Camera-type eye (tissue), 1 donor: ENCODE measurements around the gene ZNF80. TPM values are rescaled to one million over a fixed set of nuclear protein-coding genes. Genes with fewer than 3 reads are reported as not detected.

Source experiments
- total RNA-seq: library from RNA; depleted of rRNA; stranded (reverse); fragments of >200 nt; gene quantifications from one replicate; pipeline ENCODE4 v1.2.3, GENCODE V29; 2014

The ZNF80 gene
- total RNA-seq = not detected

DNA sequence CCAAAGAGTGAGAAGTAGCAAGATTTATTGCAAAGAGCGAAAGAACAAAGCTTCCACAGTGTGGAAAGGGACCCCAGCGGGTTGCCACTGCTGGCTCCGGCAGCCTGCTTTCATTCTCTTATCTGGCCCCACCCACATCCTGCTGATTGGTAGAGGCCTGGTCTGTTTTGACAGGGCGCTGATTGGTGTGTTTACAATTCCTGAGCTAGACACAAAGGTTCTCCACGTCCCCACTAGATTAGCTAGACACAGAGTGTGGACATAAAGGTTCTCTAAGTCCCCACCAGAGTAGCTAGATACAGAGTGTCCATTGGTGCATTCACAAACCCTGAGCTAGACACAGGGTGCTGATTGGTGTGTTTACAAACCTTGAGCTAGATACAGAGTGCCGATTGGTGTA, at the start of gene ZNF80:
Gene ZNF80 (minus strand): TSS at position 101 of the 400 bp plus-strand sequence. CDS start 504 bp downstream, outside the sequence.

Other genes starting within 250 kb of the ZNF80 start
- gene CCDC191, start 181.1 kb downstream of the ZNF80 start, total RNA-seq = 11.7 TPM
- gene QTRT2, start 180.8 kb downstream of the ZNF80 start, total RNA-seq = 56.1 TPM
- gene DRD3, start 58.5 kb downstream of the ZNF80 start, total RNA-seq = not detected
- not detected for gene TIGIT, start 56.5 kb upstream of the ZNF80 start, total RNA-seq